GM23338 (cell line): Measurements from ENCODE around the gene NCOA4. TPM values are rescaled to one million over a fixed set of nuclear protein-coding genes. Genes with fewer than 3 reads are reported as not detected.

Experiments used
- ATAC-seq: fragments of 200-7000 bp; cut with Tn5 transposase; 3 replicates; pipeline ENCODE4 v1.9.1; 2020
- DNase-seq: peaks from one replicate; pipeline ENCODE4 v3.0.0-alpha.2; 2015; ENCODE audit warnings: low spot score
- H2AFZ ChIP-seq: fragments of 200-600 bp; sonication (generic); 2 replicates; pipeline ENCODE4 v1.8.0; 2016; ENCODE audit warnings: antibody characterized with exemption, mild to moderate bottlenecking, moderate library complexity
- H3F3A ChIP-seq: fragments of 200-600 bp; sonication (generic); replicated peaks from 2 replicates; pipeline ENCODE4 v1.8.0; 2017; ENCODE audit warnings: antibody characterized with exemption, mixed run types, low read depth
- H3K27ac ChIP-seq: fragments of 200-600 bp; sonication (generic); 2 replicates; pipeline ENCODE4 v1.6.1; 2016; ENCODE audit warnings: low read depth
- H3K27me3 ChIP-seq: fragments of 200-600 bp; sonication (generic); 2 replicates; pipeline ENCODE4 v1.8.0; 2016; ENCODE audit warnings: mild to moderate bottlenecking, mixed run types, moderate library complexity; ENCODE audit not compliant: insufficient read depth
- H3K36me3 ChIP-seq: fragments of 200-600 bp; sonication (generic); 2 replicates; pipeline ENCODE4 v1.8.0; 2016; ENCODE audit warnings: mild to moderate bottlenecking; ENCODE audit not compliant: insufficient read depth
- H3K4me1 ChIP-seq: fragments of 200-600 bp; sonication (generic); 2 replicates; pipeline ENCODE4 v1.8.0; 2016; ENCODE audit warnings: mild to moderate bottlenecking, moderate library complexity; ENCODE audit not compliant: insufficient read depth
- H3K4me2 ChIP-seq: fragments of 200-600 bp; sonication (generic); 2 replicates; pipeline ENCODE4 v1.7.1; 2017; ENCODE audit warnings: mixed run types
- H3K4me3 ChIP-seq: fragments of 200-600 bp; sonication (generic); 2 replicates; pipeline ENCODE4 v1.6.1; 2016; ENCODE audit warnings: mixed run types
- H3K79me2 ChIP-seq: fragments of 200-600 bp; sonication (generic); replicated peaks from 2 replicates; pipeline ENCODE4 v1.8.0; 2017; ENCODE audit warnings: mild to moderate bottlenecking; ENCODE audit not compliant: insufficient read depth
- H3K9me2 ChIP-seq: fragments of 200-600 bp; sonication (generic); 2 replicates; pipeline ENCODE4 v1.8.0; 2017; ENCODE audit not compliant: insufficient read depth
- H4K20me1 ChIP-seq: fragments of 200-600 bp; sonication (generic); replicated peaks from 2 replicates; pipeline ENCODE4 v1.8.0; 2017; ENCODE audit warnings: mild to moderate bottlenecking; ENCODE audit not compliant: insufficient read depth
- H3K27ac Mint-ChIP-seq: 2 replicates; pipeline ENCODE4 v1.8.0; 2020; ENCODE audit warnings: inconsistent platforms, mild to moderate bottlenecking, moderate library complexity, mixed read lengths
- H3K27me3 Mint-ChIP-seq: 3 replicates; pipeline ENCODE4 v1.8.0; 2022; ENCODE audit warnings: low read depth, mild to moderate bottlenecking, moderate library complexity, mixed read lengths, inconsistent platforms; ENCODE audit not compliant: insufficient read depth, poor library complexity
- H3K36me3 Mint-ChIP-seq: 3 replicates; pipeline ENCODE4 v1.8.0; 2021; ENCODE audit warnings: low read depth, mild to moderate bottlenecking, inconsistent platforms, moderate library complexity, mixed read lengths
- H3K4me1 Mint-ChIP-seq: 3 replicates; pipeline ENCODE4 v1.8.0; 2020; ENCODE audit warnings: mild to moderate bottlenecking, inconsistent platforms, mixed read lengths
- H3K4me3 Mint-ChIP-seq: 3 replicates; pipeline ENCODE4 v1.8.0; 2021; ENCODE audit warnings: moderate library complexity, mild to moderate bottlenecking, inconsistent platforms, mixed read lengths
- H3K9me3 Mint-ChIP-seq: 3 replicates; pipeline ENCODE4 v1.8.0; 2020; ENCODE audit warnings: moderate library complexity, mild to moderate bottlenecking, inconsistent platforms, mixed read lengths
- CTCF ChIP-seq, 2 experiments: fragments of 200-600 bp in 1 of 2; sonication (generic) in 1 of 2; conservative IDR thresholded peaks; 2 replicates each; pipeline versions ENCODE4 v1.5.1 to v1.6.1; 2016 to 2017; ENCODE audit warnings: antibody characterized with exemption in 2 of 2, low read depth in 2 of 2, mild to moderate bottlenecking in 2 of 2, moderate library complexity in 1 of 2
- ETS1 ChIP-seq: IDR thresholded peaks from 2 replicates; pipeline ENCODE4 v1.6.1; 2016; ENCODE audit warnings: antibody characterized with exemption
- POLR2AphosphoS5 ChIP-seq: IDR thresholded peaks from 2 replicates; pipeline ENCODE4 v1.6.1; 2016; ENCODE audit warnings: antibody characterized with exemption, low read depth
- long read RNA-seq: library from polyadenylated mRNA; unstranded; transcript quantifications from one replicate; pipeline ENCODE4 v2.0.0, GENCODE V29; 2020; ENCODE audit not compliant: unreplicated experiment
- polyA plus RNA-seq: library from polyadenylated mRNA; unstranded; fragments of >200 nt; fragmentation: Nextera tagmentation; extraction: Ambion mirVana; gene quantifications from 2 replicates; pipeline ENCODE4 v1.2.1, GENCODE V29; 2016
- total RNA-seq: library from RNA; depleted of rRNA; stranded (reverse); fragments of >200 nt; shearing (Covaris generic); gene quantifications from 2 replicates; pipeline ENCODE4 v1.2.3, GENCODE V29; 2014; rRNA removed
- TF ChIP-seq, protein P1 (sequence below): fragments of 250-450 bp; sonication (Bioruptor Pico); IDR thresholded peaks from 2 replicates; pipeline ENCODE4 v1.5.0; 2020; ENCODE audit warnings: mild to moderate bottlenecking, moderate library complexity

NCOA4 gene
- total RNA-seq (76.9 and 79.8 TPM in 2 replicates), polyA plus RNA-seq (24.0 and 24.9 TPM in 2 replicates)
- long read RNA-seq, transcript NCOA4-204 (10 exons, 3,549 nt), result major isoform, 13 of 31 reads
- long read RNA-seq, partial matches to known transcripts, result 11 of 31 reads
- long read RNA-seq, other reads (novel, unspliced or antisense), result 4 of 31 reads

DNA sequence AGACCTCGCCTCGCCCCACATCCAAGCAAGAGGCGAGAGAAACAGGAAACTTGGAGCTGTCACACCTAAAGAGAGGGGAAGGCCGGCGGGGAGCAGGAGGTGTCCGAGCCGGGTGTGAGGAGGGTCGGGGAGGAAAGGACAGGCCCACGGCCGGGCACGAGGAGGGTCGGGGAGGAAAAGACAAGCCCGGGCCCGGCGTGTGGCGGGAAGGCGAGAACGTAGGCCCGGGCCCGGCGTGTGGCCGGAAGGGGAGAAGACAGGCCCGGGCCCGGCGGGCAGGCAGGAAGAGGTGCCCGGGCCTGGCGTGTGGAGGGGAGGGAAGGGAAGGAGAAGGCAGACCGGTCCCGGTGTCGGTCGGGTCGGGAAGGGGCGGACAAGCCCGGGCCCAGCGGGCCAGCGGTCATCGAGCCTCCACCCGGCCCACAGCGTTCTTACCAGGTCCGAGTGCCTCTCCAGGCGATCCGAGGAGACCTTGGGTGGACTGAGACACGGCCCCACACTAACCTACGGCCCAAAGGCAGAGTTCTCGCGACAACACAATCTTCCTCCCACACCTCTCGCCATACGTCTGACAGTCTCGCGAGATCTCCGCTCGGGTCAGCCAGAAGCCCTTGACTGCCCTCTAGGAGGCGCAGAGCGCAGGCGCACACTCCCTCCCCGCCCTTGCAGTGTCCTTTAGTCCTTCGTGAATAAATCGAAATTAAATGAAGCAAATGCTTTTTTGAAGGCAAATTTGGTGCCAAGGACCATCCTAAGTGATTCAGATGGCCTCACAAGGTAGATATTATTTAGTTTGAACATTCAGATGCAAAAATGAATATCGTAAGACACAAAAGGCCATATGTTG lies at the start of gene NCOA4:
NCOA4 (minus strand) TSS at position 533 of the 847 bp plus-strand sequence. CDS start 13,943 bp downstream, outside the sequence.
- Histone ChIP-seq H3K4me3 (peak within 1 kb of the TSS; percentile 92), H3K9me2 (no peaks in the 10 kb centered on the region), H3K4me1 (peaks cover 10% of the 10 kb centered on the region), H3K79me2 (peaks cover 42% of the 10 kb centered on the region), H3K36me3 (no peaks in the 10 kb centered on the region), H3K27me3 (no peaks in the 10 kb centered on the region), H2AFZ (peak within 1 kb of the TSS; percentile 93), H3K4me2 (peak within 1 kb of the TSS; percentile 98), H3F3A (no peaks in the 10 kb centered on the region), H4K20me1 (peaks cover 21% of the 10 kb centered on the region), H3K27ac (no peak within 1 kb of the TSS)
- TF ChIP-seq CTCF (conservative IDR thresholded peaks at IDR 0.05; ENCODE audit: low read depth in 2 of 2), result peak; percentile 64 to 67
- TF ChIP-seq ETS1, result 0 out of 2 replicates have a peak, but pooled peaks have one; percentile 18
- peak; percentile 78 for TF ChIP-seq POLR2AphosphoS5
- TF ChIP-seq, protein P1, sequence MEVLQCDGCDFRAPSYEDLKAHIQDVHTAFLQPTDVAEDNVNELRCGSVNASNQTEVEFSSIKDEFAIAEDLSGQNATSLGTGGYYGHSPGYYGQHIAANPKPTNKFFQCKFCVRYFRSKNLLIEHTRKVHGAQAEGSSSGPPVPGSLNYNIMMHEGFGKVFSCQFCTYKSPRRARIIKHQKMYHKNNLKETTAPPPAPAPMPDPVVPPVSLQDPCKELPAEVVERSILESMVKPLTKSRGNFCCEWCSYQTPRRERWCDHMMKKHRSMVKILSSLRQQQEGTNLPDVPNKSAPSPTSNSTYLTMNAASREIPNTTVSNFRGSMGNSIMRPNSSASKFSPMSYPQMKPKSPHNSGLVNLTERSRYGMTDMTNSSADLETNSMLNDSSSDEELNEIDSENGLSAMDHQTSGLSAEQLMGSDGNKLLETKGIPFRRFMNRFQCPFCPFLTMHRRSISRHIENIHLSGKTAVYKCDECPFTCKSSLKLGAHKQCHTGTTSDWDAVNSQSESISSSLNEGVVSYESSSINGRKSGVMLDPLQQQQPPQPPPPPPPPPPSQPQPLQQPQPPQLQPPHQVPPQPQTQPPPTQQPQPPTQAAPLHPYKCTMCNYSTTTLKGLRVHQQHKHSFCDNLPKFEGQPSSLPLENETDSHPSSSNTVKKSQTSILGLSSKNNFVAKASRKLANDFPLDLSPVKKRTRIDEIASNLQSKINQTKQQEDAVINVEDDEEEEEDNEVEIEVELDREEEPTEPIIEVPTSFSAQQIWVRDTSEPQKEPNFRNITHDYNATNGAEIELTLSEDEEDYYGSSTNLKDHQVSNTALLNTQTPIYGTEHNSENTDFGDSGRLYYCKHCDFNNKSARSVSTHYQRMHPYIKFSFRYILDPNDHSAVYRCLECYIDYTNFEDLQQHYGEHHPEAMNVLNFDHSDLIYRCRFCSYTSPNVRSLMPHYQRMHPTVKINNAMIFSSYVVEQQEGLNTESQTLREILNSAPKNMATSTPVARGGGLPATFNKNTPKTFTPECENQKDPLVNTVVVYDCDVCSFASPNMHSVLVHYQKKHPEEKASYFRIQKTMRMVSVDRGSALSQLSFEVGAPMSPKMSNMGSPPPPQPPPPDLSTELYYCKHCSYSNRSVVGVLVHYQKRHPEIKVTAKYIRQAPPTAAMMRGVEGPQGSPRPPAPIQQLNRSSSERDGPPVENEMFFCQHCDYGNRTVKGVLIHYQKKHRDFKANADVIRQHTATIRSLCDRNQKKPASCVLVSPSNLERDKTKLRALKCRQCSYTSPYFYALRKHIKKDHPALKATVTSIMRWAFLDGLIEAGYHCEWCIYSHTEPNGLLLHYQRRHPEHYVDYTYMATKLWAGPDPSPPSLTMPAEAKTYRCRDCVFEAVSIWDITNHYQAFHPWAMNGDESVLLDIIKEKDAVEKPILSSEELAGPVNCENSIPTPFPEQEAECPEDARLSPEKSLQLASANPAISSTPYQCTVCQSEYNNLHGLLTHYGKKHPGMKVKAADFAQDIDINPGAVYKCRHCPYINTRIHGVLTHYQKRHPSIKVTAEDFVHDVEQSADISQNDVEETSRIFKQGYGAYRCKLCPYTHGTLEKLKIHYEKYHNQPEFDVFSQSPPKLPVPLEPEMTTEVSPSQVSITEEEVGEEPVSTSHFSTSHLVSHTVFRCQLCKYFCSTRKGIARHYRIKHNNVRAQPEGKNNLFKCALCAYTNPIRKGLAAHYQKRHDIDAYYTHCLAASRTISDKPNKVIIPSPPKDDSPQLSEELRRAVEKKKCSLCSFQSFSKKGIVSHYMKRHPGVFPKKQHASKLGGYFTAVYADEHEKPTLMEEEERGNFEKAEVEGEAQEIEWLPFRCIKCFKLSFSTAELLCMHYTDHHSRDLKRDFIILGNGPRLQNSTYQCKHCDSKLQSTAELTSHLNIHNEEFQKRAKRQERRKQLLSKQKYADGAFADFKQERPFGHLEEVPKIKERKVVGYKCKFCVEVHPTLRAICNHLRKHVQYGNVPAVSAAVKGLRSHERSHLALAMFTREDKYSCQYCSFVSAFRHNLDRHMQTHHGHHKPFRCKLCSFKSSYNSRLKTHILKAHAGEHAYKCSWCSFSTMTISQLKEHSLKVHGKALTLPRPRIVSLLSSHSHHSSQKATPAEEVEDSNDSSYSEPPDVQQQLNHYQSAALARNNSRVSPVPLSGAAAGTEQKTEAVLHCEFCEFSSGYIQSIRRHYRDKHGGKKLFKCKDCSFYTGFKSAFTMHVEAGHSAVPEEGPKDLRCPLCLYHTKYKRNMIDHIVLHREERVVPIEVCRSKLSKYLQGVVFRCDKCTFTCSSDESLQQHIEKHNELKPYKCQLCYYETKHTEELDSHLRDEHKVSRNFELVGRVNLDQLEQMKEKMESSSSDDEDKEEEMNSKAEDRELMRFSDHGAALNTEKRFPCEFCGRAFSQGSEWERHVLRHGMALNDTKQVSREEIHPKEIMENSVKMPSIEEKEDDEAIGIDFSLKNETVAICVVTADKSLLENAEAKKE (CRISPR knock-in tag), result no peak
- Mint-ChIP-seq H3K36me3 (no peaks in the 10 kb centered on the region; the same call in 2 of the 3 replicates), H3K4me3 (peak within 1 kb of the TSS; percentile 85), H3K9me3 (no peaks in the 10 kb centered on the region), H3K27ac (peak within 1 kb of the TSS; percentile 84), H3K27me3 (peaks cover 8% of the 10 kb centered on the region), H3K4me1 (peaks cover 18% of the 10 kb centered on the region)
- DNase-seq (peak; percentile 99), ATAC-seq (peak; percentile 97)
